Neuronal stem cell (in vitro differentiated cells): ENCODE results near the gene FBXW11.

Source experiments
- DNase-seq: peaks from one replicate; pipeline ENCODE4 v3.0.0-alpha.2; 2013; ENCODE audit warnings: low spot score
- H2AFZ ChIP-seq: one replicate; pipeline ENCODE4 v1.6.1; 2013; ENCODE audit warnings: mild to moderate bottlenecking, low read length, inconsistent platforms
- H2AK5ac ChIP-seq: 2 replicates; pipeline ENCODE4 v1.6.1; 2013; ENCODE audit warnings: low read depth, mild to moderate bottlenecking, inconsistent platforms, low read length, moderate library complexity, mixed read lengths
- H2BK120ac ChIP-seq: 2 replicates; pipeline ENCODE4 v1.6.1; 2013; ENCODE audit warnings: low read depth, mild to moderate bottlenecking, inconsistent platforms, low read length, moderate library complexity, mixed read lengths
- H2BK12ac ChIP-seq: one replicate; pipeline ENCODE4 v1.6.1; 2013; ENCODE audit warnings: low read length, inconsistent platforms
- H2BK15ac ChIP-seq: 2 replicates; pipeline ENCODE4 v1.6.1; 2013; ENCODE audit warnings: mild to moderate bottlenecking, low read length, inconsistent platforms, mixed read lengths
- H2BK5ac ChIP-seq: one replicate; pipeline ENCODE4 v1.6.1; 2013; ENCODE audit warnings: inconsistent platforms, mild to moderate bottlenecking, low read length, moderate library complexity
- H3K14ac ChIP-seq: one replicate; pipeline ENCODE4 v1.6.1; 2013; ENCODE audit warnings: low read length, inconsistent platforms
- H3K18ac ChIP-seq: 2 replicates; pipeline ENCODE4 v1.6.1; 2013; ENCODE audit warnings: low read length, inconsistent platforms
- H3K23ac ChIP-seq: 2 replicates; pipeline ENCODE4 v1.6.1; 2013; ENCODE audit warnings: low read depth, mild to moderate bottlenecking, mixed read lengths, low read length, inconsistent platforms; ENCODE audit not compliant: poor library complexity
- H3K27ac ChIP-seq: replicated peaks from 3 replicates; pipeline ENCODE4 v1.5.1; 2013; ENCODE audit warnings: low read length, inconsistent platforms
- H3K27me3 ChIP-seq, 3 experiments: 2 replicates each; pipeline ENCODE4 v1.6.1; 2013; ENCODE audit warnings: low read length in 3 of 3, mild to moderate bottlenecking in 2 of 3, inconsistent platforms in 1 of 3, low read depth in 1 of 3, mixed read lengths in 1 of 3, moderate library complexity in 1 of 3; ENCODE audit not compliant: control insufficient read depth in 3 of 3, insufficient read depth in 3 of 3
- H3K36me3 ChIP-seq, 2 donors: replicated peaks in 1 of 2; 2 replicates each; pipeline ENCODE4 v1.6.1; 2013; ENCODE audit warnings: low read length in 2 of 2; ENCODE audit not compliant: control insufficient read depth in 2 of 2, insufficient read depth in 2 of 2
- H3K4ac ChIP-seq: 2 replicates; pipeline ENCODE4 v1.6.1; 2013; ENCODE audit warnings: inconsistent platforms, mild to moderate bottlenecking, low read length, moderate library complexity
- H3K4me1 ChIP-seq, 2 donors: 1 replicate in 1 of 2; 2 replicates in 1 of 2; pipeline ENCODE4 v1.6.1; 2013; ENCODE audit warnings: low read length in 2 of 2, low read depth in 1 of 2; ENCODE audit not compliant: control insufficient read depth in 2 of 2, insufficient read depth in 1 of 2
- H3K4me2 ChIP-seq: one replicate; pipeline ENCODE4 v1.6.1; 2013; ENCODE audit warnings: mild to moderate bottlenecking, low read length, inconsistent platforms; ENCODE audit not compliant: insufficient read depth, poor library complexity, severe bottlenecking
- H3K4me3 ChIP-seq, 2 donors: 2 replicates each; pipeline ENCODE4 v1.5.1; 2013; ENCODE audit warnings: low read length in 2 of 2, mild to moderate bottlenecking in 2 of 2, inconsistent platforms in 1 of 2, moderate library complexity in 1 of 2
- H3K79me1 ChIP-seq: one replicate; pipeline ENCODE4 v1.6.1; 2013; ENCODE audit warnings: low read depth, mild to moderate bottlenecking, inconsistent platforms, low read length, moderate library complexity
- H3K9ac ChIP-seq: one replicate; pipeline ENCODE4 v1.6.1; 2013; ENCODE audit warnings: mild to moderate bottlenecking, low read depth, low read length, inconsistent platforms; ENCODE audit not compliant: poor library complexity
- H3K9me3 ChIP-seq, 2 donors: replicated peaks in 1 of 2; 2 replicates each; pipeline versions ENCODE3 to v1.6.1; 2013; ENCODE audit warnings: low read length in 2 of 2, mild to moderate bottlenecking in 2 of 2, inconsistent platforms in 1 of 2, low read depth in 1 of 2, mixed read lengths in 1 of 2, moderate library complexity in 1 of 2; ENCODE audit not compliant: control insufficient read depth in 2 of 2, insufficient read depth in 1 of 2
- H4K8ac ChIP-seq: one replicate; pipeline ENCODE4 v1.6.1; 2013; ENCODE audit warnings: low read depth, mild to moderate bottlenecking, inconsistent platforms, low read length, moderate library complexity
- H4K91ac ChIP-seq: one replicate; pipeline ENCODE4 v1.6.1; 2013; ENCODE audit warnings: low read length, low read depth, mild to moderate bottlenecking, inconsistent platforms; ENCODE audit not compliant: poor library complexity
- WGBS, 2 donors: extraction: QIAGEN DNeasy Blood & Tissue Kit; methylation state at CpG; one replicate each; pipeline ENCODE4 v1.1.7; 2013; ENCODE audit warnings: missing lambda C conversion rate in 2 of 2, mixed read lengths in 1 of 2; ENCODE audit not compliant: insufficient read length in 2 of 2, insufficient replicate concordance in 1 of 2; ENCODE audit errors: extremely low coverage in 2 of 2; 5-methylcytosine and 5-hydroxymethylcytosine counted together

FBXW11 gene

DNA sequence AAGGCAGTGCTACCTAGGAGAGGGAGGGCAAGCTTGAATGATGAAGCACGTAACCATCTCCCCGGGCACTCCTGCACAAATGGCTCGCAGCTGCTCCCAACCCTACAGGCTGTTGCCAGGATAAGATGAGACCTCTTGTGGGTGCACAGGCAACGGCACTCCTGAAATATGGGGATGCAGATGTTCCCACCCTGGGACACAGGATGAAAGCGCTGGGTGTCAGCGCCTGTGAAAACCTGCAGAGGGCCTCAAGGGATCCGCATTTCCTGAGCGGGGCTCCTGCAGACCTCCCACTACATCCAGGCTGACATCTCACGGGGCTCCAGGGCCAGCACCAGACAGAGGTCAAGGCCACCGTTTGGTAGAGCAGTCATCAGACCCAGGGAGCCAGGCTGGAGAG is 160.1 kb downstream of the FBXW11 start:
- DNase-seq, result no peak
- WGBS, 2 donors, result no CpG with 5 or more reads among the region's 10 CpGs
- no peak overlapping the region for H2AFZ ChIP-seq

GRCh38 chr5:171845857-171846256 is 160.6 kb downstream of the FBXW11 start:
- Histone ChIP-seq H4K91ac (no peak overlapping the region), H2BK15ac (peak overlapping the region; percentile 39), H3K14ac (no peak overlapping the region), H3K23ac (no peak overlapping the region), H2BK5ac (peak overlapping the region; percentile 62), H3K79me1 (no peaks in the 10 kb centered on the region), H3K18ac (no peak overlapping the region), H3K27me3 (peaks cover 0 to 2% (median 0%) of the 10 kb centered on the region in 3 experiments), H2AFZ (no peak overlapping the region), H3K4me1 (peaks cover 0 to 15% of the 10 kb centered on the region in 2 donors), H4K8ac (no peak overlapping the region), H3K27ac (no peak overlapping the region), H3K4ac (no peak overlapping the region), H3K9ac (no peak overlapping the region), H2AK5ac (no peak overlapping the region), H2BK12ac (no peak overlapping the region), H3K36me3 (no peaks in the 10 kb centered on the region), H2BK120ac (no peak overlapping the region), H3K4me3 (no peak overlapping the region), H3K4me2 (no peak overlapping the region), H3K9me3 (no peaks in the 10 kb centered on the region)
- no peak for DNase-seq
- WGBS, 2 donors, result no CpG with 5 or more reads among the region's 3 CpGs

More for the DNA sequence above, 160.1 kb downstream of the FBXW11 start:
- no peak overlapping the region for H3K4me2 ChIP-seq
- peaks cover 0 to 16% of the 10 kb centered on the region in 2 donors for H3K4me1 ChIP-seq
- H3K79me1 ChIP-seq, result no peaks in the 10 kb centered on the region
- no peak overlapping the region for H3K27ac ChIP-seq
- no peak overlapping the region for H3K4me3 ChIP-seq
- no peak overlapping the region for H4K91ac ChIP-seq
- H3K9ac ChIP-seq, result no peak overlapping the region
- no peak overlapping the region for H3K14ac ChIP-seq
- no peaks in the 10 kb centered on the region for H3K9me3 ChIP-seq
- H4K8ac ChIP-seq, result no peak overlapping the region
- peak overlapping the region; percentile 6 for H2BK15ac ChIP-seq
- no peaks in the 10 kb centered on the region for H3K36me3 ChIP-seq
- peak overlapping the region; percentile 22 for H3K18ac ChIP-seq
- no peak overlapping the region for H3K23ac ChIP-seq
- H2AK5ac ChIP-seq, result no peak overlapping the region
- H2BK120ac ChIP-seq, result no peak overlapping the region
- H3K27me3 ChIP-seq, result peaks cover 0 to 2% (median 0%) of the 10 kb centered on the region in 3 experiments
- no peak overlapping the region for H3K4ac ChIP-seq
- no peak overlapping the region for H2BK5ac ChIP-seq
- H2BK12ac ChIP-seq, result no peak overlapping the region

DNA sequence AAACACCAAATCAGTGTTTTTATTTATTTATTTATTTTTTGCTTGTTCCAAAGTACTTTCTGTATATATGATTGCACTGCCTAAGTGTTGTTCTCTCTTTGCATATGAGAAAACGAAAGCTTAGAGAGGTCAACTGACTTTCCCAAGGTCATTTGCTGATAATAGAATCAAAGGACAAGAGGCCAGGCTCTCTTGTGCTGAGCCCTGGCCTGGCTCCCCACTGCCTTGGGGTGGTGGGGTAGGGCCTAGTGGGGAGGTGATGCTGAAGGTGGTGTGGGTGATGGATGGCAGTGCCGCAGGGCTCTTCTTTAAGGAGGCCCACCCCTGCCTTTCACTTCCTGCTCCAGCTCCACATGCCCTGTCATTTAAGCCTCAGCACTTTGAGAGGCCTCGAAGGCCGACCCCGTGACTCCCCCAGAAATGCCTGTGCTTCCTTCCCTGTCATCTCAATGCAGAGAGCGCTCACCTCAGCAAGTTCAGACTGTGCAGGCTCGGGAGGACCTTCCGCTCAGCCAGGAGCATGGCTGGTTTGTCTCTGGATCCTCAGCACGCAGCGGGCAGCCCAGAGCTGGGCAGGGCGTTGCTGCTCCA is 161.3 kb downstream of the FBXW11 start:
- no peak overlapping the region for H3K27ac ChIP-seq
- no CpG with 5 or more reads among the region's 11 CpGs for WGBS, 2 donors
- no peak overlapping the region for H3K4ac ChIP-seq
- H4K8ac ChIP-seq, result no peak overlapping the region
- H3K9ac ChIP-seq, result peak overlapping the region; percentile 21
- peak overlapping the region; percentile 85 for H3K14ac ChIP-seq
- peaks cover 0 to 15% of the 10 kb centered on the region in 2 donors for H3K4me1 ChIP-seq
- DNase-seq, result no peak
- peak overlapping the region; percentile 92 for H2AK5ac ChIP-seq
- H2BK5ac ChIP-seq, result peak overlapping the region; percentile 62
- H2BK12ac ChIP-seq, result peak overlapping the region; percentile 77
- H3K4me3 ChIP-seq, result no peak overlapping the region
- no peak overlapping the region for H3K23ac ChIP-seq
- peak overlapping the region; percentile 87 for H3K18ac ChIP-seq
- no peak overlapping the region for H4K91ac ChIP-seq
- H2BK15ac ChIP-seq, result peak overlapping the region; percentile 39
- H3K36me3 ChIP-seq, result no peaks in the 10 kb centered on the region
- no peak overlapping the region for H2AFZ ChIP-seq
- H3K4me2 ChIP-seq, result no peak overlapping the region
- no peaks in the 10 kb centered on the region for H3K79me1 ChIP-seq
- H2BK120ac ChIP-seq, result peak overlapping the region; percentile 49
- H3K27me3 ChIP-seq, result peaks cover 0 to 2% (median 0%) of the 10 kb centered on the region in 3 experiments
- no peaks in the 10 kb centered on the region for H3K9me3 ChIP-seq

DNA sequence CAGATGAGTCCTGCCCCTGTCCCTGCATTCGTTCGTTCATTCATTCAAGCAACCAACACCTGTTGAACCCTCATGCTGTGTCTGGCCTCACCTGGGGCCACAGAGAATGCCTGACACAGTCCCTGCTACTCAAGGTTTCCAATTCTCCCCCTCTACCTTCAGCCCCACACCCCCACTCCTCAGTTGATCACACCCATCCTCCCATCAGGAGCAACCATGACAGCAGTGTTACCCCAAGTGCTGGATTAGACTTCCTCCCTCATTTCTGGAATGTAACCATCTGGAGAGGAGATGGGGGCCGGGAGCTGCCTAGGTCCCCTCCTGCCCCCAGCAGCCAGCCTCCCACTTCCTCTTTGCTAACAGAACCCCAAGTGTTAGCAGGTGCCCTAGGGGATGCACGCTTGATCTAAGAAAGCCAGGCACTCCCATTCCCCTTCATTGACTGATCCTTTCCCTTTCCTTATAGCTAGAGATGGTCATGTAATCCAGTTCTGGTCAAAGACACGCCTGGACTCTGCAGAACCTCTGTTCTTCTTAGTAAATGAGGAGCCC is 163.6 kb downstream of the FBXW11 start:
- no peak overlapping the region for H4K8ac ChIP-seq
- H3K36me3 ChIP-seq, result no peaks in the 10 kb centered on the region
- H2BK5ac ChIP-seq, result peak overlapping the region; percentile 9
- no peak overlapping the region for H3K4ac ChIP-seq
- no peak overlapping the region for H3K27ac ChIP-seq
- no peak overlapping the region for H4K91ac ChIP-seq
- H3K4me1 ChIP-seq, result peaks cover 0 to 18% of the 10 kb centered on the region in 2 donors
- H3K4me3 ChIP-seq, result no peak overlapping the region
- peak overlapping the region; percentile 46 for H2BK15ac ChIP-seq
- peaks cover 0 to 2% (median 0%) of the 10 kb centered on the region in 3 experiments for H3K27me3 ChIP-seq
- no CpG with 5 or more reads among the region's 5 CpGs for WGBS, 2 donors
- no peak for DNase-seq
- H2AK5ac ChIP-seq, result peak overlapping the region; percentile 63
- H2BK120ac ChIP-seq, result no peak overlapping the region
- no peak overlapping the region for H3K14ac ChIP-seq
- H2AFZ ChIP-seq, result no peak overlapping the region
- peaks cover 0 to 3% of the 10 kb centered on the region in 2 donors for H3K9me3 ChIP-seq
- H3K4me2 ChIP-seq, result no peak overlapping the region
- H3K18ac ChIP-seq, result peak overlapping the region; percentile 24
- no peaks in the 10 kb centered on the region for H3K79me1 ChIP-seq
- no peak overlapping the region for H3K23ac ChIP-seq
- no peak overlapping the region for H3K9ac ChIP-seq
- peak overlapping the region; percentile 91 for H2BK12ac ChIP-seq
